HG03565 (cell line): ENCODE results near the gene GRPR.
A peak's percentile ranks its signal among the peaks of the same experiment; 100 is the strongest.
"Not testable (repeated sequence)": the region's sequence is repeated elsewhere in the genome, so short reads cannot be mapped to it uniquely, and the experiment has no call there.

ENCODE experiments used
- ATAC-seq: cut with Tn5 transposase; IDR thresholded peaks from one replicate; pipeline ENCODE4 v1.9.1; 2021; ENCODE audit warnings: mild to moderate bottlenecking, moderate library complexity; ENCODE audit not compliant: unreplicated experiment

GRPR gene

DNA sequence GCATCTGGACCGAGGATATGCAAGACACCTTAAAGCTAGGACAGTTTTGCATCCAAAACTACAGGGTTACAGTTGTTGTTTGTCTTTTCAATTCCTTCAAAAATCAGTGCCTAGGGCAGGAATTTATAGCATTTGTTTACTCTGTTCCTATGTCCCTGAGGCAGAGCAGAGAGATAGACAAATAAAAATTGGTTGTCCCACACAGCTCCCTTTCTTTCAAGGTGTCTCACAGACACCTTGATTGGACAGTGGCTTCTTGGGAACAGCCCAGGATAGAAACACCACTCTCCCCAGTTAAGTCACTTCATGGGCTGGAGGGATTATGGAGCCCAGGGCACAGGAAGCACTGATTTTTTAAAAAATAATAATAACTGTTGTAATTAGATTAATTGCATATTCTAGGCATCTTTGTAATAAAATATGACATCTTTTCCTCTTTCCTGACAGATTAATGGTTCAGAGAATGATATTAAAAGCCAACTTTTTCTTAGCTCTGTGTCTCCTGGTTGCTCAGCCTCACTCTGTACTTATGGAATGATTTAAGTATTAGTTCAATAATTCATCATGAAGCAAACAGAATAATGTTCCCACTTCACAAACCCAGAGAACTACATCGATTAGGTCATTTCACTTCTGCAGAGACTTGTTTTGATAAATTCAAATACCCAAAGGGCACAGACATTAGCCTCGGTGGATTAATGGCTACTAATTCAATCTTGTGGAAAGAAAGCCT is 52.1 kb downstream of the GRPR start:
- ATAC-seq, result no peak

DNA sequence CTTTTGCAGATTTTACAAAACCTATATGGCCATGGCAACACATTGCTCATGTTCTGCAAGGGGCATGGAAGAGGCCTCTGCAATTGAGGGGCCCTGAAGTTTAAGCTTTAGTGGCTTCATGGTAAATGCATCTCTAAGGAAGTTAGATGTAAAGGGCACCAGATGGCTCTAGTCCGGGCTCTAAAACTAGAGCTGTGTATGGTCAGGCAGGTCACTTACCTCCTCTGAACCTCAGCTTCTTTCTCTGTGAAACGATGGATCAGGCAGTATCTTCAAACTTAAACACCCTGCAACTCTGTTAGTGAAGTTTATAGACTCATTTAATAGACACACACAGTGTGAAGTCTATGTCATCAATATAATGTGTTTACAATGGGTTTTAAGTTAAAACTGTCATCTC is 53.9 kb downstream of the GRPR start:
- ATAC-seq, result no peak

DNA sequence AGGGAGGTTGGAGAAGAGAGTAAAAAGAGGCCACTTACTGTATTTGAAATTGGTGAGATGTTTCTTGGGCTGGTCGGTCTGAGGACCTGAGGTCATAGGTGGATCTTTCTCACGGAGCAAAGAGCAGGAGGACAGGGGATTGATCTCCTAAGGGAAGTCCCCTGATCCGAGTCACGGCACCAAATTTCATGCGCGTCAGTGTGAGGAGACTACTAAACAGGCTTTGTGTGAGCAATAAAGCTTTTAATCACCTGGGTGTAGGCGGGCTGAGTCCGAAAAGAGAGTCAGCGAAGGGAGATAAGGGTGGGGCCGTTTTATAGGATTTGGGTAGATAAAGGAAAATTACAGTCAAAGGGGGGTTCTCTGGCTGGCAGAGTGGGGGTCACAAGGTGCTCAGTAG is 60.5 kb downstream of the GRPR start:
- ATAC-seq, result not testable (repeated sequence)

DNA sequence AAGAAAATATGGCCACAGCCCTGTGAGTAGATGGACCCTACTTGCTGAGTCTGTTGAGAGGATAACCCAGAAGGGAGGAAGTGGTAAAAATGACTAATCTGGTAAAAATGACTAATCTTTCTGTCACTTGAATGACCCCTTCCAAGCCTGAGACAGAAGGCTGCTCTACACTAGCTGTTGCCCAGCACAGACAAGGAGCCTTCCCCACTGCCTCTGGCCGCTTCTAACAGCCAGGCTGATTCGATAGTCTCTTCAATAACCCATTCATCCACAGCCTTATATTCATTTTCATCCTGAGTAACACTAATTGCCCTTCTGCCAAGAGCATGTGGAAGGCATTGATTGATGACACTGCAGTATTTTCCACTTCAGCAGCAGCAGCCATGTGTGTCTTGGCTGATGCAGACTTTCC is 62.4 kb downstream of the GRPR start:
- ATAC-seq, result peak; percentile 94

DNA sequence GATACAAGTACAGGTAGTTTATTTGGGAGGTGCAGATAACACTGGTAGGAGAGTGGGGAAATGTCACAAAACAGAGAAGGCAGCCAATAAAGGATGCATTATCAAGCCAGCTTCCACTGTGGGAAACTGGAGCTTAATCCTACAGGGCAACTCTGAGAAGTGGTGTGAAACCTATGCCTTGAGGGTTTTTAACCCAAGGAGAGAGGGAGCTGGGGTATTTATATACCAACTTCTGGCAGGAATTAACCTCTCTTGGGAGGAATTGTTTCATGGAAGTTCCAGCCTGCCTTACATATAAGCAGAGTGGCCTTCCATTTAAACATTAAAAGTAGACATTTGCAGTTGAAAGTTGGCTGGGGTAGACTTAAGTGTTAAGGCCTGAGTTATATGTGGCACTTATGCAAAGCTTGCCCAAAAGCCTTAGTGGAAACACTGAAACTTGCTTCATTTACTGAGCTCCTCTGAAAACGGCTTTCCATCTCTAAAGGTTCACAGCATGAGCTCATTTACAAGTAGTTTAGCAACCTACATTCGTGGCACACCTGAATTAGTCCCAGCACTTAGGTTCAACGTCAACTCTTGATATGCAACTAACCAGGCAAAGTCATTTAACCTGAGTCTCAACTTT is 63.1 kb downstream of the GRPR start:
- ATAC-seq, result no peak

DNA sequence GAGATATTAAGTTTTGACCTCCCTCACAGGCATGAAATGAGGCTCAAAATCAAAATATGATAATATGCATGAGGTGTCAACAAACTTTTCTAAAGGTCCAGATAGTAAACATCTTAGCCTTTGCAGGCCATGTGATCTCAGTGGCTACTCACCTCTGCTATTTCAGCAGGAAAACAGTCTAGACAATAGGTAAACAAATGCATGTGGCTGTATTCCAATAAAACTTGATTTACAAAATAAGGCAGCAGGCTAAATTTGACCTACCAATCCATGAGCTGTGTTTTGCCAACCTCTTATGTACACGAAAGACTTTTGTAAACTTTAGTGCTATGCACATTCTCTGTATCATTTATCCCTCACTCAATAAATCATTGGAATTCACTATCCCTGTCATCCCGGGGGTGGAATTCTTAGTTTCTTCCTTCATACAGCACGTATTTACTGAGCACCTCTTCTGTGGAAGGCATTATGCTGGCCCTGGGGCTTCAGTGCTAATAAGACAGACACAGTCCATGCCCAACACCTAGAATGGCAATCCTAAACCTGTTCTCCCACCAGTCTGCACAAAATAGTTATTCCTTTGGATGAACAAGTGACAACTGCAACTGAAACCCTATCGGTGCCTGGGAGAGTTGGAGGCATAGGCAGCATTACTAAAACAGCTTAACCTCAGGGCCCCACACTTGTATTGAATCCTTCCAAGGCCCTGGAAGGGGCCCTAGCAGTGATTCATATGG is 63.8 kb downstream of the GRPR start:
- no peak for ATAC-seq

DNA sequence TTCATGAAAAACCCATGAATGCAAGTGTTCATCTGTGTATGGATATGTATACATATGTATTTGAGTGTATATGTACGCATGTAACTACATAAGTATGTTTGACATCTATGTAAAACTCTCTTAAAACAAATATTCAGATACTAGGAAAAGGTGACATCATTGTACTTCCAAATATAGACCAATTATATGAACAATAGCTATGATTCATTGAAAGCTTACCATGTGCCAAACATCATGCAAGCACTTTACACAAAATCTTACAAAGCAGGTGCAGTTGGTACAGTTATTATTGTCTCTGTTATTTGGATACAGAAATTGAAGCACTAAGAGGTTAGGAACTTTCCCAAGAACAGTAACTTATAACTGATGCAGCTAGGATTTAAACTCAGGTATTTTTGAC is 65.3 kb downstream of the GRPR start:
- ATAC-seq, result no peak

DNA sequence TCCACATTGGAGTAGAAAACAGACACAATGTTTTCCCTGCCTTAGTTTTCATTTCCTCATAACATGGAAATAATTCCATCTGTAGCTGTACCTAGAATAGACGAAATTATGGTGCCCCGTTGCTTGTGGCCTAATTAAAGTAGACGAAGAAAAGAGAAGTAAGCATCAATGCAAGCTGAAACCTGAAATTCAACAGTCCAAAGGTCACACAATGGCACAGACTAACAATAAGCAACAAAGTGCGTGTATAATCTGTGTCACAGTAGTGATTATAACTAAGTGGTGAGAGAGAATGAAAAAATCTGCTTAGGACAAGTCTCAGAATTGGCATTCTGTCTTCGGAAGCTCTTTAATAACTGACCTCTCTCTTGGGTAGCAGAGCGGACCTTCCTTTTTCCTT is 68.2 kb downstream of the GRPR start:
- no peak for ATAC-seq

DNA sequence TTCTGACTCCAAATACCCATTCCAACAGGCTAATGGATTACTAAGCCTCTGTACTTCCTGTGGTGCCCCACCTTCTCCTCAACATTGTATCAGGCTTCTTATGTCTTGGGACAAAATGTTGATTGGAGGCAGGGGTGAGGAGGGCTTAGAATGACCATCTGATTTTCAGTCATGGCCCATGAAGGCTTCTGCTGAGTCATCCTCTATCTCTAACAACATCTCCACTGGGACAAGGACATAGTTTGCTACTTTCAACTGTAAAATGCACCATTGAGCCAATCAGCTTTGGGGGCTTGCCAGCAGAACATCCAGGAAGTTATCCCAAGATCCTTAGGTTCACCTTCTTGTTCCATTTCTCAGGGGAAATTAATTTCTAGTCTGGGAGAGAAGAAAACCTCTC is 73.5 kb downstream of the GRPR start:
- ATAC-seq, result no peak

DNA sequence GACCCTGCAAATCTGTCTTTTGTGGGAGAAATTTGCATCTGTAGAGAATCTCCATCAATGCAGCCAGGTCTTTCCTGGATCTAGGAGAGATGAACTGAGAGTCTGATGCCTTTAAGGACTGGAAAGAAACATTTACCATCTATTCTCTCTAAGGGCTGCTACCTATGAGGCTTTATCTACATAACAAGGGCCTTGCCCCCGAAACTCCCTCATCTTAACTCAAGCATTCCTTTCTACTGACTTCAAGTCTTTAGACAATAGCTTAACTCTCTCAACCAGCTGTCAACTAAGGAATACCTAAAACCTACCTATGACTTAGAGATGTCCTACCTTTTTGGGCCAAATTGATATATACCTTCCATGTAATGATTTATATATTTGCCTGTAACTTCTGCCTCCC is 76.0 kb downstream of the GRPR start:
- no peak for ATAC-seq

DNA sequence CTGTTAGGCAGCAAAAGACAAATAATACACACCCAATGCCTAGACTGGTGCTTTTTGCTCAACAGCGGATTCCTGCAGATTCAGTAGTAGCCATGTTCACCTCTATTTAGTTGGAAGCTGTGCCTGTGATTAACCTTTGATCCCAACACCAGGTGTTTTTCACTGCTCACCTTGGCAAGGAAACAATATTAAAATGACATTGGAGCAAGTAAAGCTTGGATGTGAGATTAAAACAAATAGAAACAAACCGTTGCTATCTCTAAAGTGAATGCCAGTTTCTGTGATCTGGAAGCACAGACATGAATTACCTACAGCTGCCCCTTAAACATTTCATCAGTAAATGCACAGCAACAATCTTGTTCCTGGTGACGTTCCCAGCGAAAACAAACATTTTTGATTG is 79.6 kb downstream of the GRPR start:
- no peak for ATAC-seq
